ENCODE data around the gene RBKS. TPM values are rescaled to one million over a fixed set of nuclear protein-coding genes. Genes with fewer than 3 reads are reported as not detected.
A peak's percentile ranks its signal among the peaks of the same experiment; 100 is the strongest.

Gene RBKS
- total RNA-seq, 1 donor from 2014 or later = 0.80 TPM

- no peak overlapping the region for H3K4me3 Mint-ChIP-seq
- no peaks in the 10 kb centered on the region for H3K27me3 Mint-ChIP-seq (ENCODE audit: low read depth)
Measured at GRCh38 chr2:27806311-27807059, 83.7 kb downstream of the RBKS start.

GRCh38 chr2:27805180-27805579 lies 85.0 kb downstream of the RBKS start:
- H3K4me1 Mint-ChIP-seq = no peaks in the 10 kb centered on the region
- H3K4me3 Mint-ChIP-seq = no peak overlapping the region
- H3K27me3 Mint-ChIP-seq (ENCODE audit: low read depth) = no peaks in the 10 kb centered on the region
- TF ChIP-seq CTCF (IDR thresholded peaks at IDR 0.05; ENCODE audit: unreplicated experiment) = no peak
- no peak for DNase-seq (ENCODE audit: low spot score in 2 of 2, unreplicated experiment in 2 of 2)
- H3K36me3 Mint-ChIP-seq = no peaks in the 10 kb centered on the region
- no peaks in the 10 kb centered on the region for H3K9me3 Mint-ChIP-seq
- H3K27ac Mint-ChIP-seq = peak overlapping the region; percentile 64

More at GRCh38 chr2:27806311-27807059, 83.7 kb downstream of the RBKS start:
- no peaks in the 10 kb centered on the region for H3K9me3 Mint-ChIP-seq
- no peak overlapping the region for H3K27ac Mint-ChIP-seq
- H3K36me3 Mint-ChIP-seq = no peaks in the 10 kb centered on the region
- no peaks in the 10 kb centered on the region for H3K4me1 Mint-ChIP-seq
- DNase-seq (ENCODE audit: low spot score in 2 of 2, unreplicated experiment in 2 of 2) = no peak
- no peak for TF ChIP-seq CTCF (IDR thresholded peaks at IDR 0.05; ENCODE audit: unreplicated experiment)

DNA sequence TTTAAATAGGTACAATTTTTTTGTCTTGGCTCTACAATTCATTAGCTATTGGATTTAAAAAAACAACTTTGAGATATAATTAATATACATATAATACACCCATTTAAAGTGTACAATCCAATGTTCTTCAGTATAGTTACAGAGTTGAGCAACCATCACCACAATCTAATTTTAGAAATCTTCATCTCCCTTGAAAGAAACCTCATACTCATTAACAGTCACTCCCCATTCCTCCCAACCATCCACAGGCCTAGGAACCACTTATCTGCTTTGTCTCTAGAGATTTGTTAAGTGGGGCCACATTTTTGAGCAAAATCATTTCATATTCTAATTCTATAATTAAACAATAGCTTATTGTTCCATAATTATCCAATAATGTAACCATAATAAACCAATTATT lies 86.0 kb downstream of the RBKS start:
- DNase-seq (ENCODE audit: low spot score in 2 of 2, unreplicated experiment in 2 of 2) = no peak

GRCh38 chr2:27803046-27803445 lies 87.1 kb downstream of the RBKS start:
- Mint-ChIP-seq H3K27me3 (ENCODE audit: low read depth) (no peaks in the 10 kb centered on the region), H3K27ac (no peak overlapping the region)

More for the DNA sequence above, 86.0 kb downstream of the RBKS start:
- TF ChIP-seq CTCF (IDR thresholded peaks at IDR 0.05; ENCODE audit: unreplicated experiment) = no peak
- Mint-ChIP-seq H3K27me3 (ENCODE audit: low read depth) (no peaks in the 10 kb centered on the region), H3K36me3 (no peaks in the 10 kb centered on the region), H3K27ac (no peak overlapping the region), H3K9me3 (no peaks in the 10 kb centered on the region), H3K4me1 (peaks cover 6% of the 10 kb centered on the region), H3K4me3 (no peak overlapping the region)

DNA sequence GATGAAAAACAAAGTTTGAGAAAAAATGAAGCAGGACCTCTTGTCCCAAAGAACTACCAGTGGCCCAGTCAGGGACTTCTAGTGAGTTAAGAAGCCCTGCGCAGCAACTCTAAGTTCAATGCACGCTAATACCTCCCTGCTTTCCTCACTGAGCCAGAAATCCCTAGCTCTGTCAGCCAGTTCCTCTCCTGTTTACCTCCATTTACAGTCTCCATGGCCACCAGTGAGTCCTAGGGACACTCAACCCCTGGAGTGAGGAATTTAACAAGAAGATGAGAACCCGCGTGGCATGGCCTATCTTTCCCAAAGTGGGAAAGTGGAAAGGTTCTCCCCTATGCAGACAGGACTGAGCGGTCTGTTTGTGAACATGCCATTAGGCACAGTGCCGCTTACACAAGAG lies 87.6 kb downstream of the RBKS start:
- no peak for DNase-seq (ENCODE audit: low spot score in 2 of 2, unreplicated experiment in 2 of 2)
- Mint-ChIP-seq H3K4me3 (no peak overlapping the region), H3K9me3 (no peaks in the 10 kb centered on the region), H3K4me1 (peaks cover 15% of the 10 kb centered on the region), H3K36me3 (no peaks in the 10 kb centered on the region), H3K27ac (no peak overlapping the region), H3K27me3 (ENCODE audit: low read depth) (no peaks in the 10 kb centered on the region)
- TF ChIP-seq CTCF (IDR thresholded peaks at IDR 0.05; ENCODE audit: unreplicated experiment) = no peak

More at GRCh38 chr2:27803046-27803445, 87.1 kb downstream of the RBKS start:
- no peak for DNase-seq (ENCODE audit: low spot score in 2 of 2, unreplicated experiment in 2 of 2)
- no peaks in the 10 kb centered on the region for H3K9me3 Mint-ChIP-seq
- no peak overlapping the region for H3K4me3 Mint-ChIP-seq
- peaks cover 15% of the 10 kb centered on the region for H3K4me1 Mint-ChIP-seq
- TF ChIP-seq CTCF (IDR thresholded peaks at IDR 0.05; ENCODE audit: unreplicated experiment) = no peak
- no peaks in the 10 kb centered on the region for H3K36me3 Mint-ChIP-seq
